NK-92 treated with Interleukin-12 subunit alpha and Interleukin-12 subunit beta, amount 100 ng/mL, for 24 hours (cell line): Measurements from ENCODE around the gene NOS1AP.

Experiments used
- DNase-seq: peaks from one replicate; lab custom pipeline; 2025; lab: John Stamatoyannopoulos, UW

Gene NOS1AP

GRCh38 chr1:162253790-162254189, 184.3 kb downstream of the NOS1AP start:
- DNase-seq, result no peak

GRCh38 chr1:162256287-162256686, 186.8 kb downstream of the NOS1AP start:
- no peak for DNase-seq

- no peak for DNase-seq
These were observed 188.9 kb downstream of the NOS1AP start for GRCh38 chr1:162258394-162258793.

GRCh38 chr1:162259894-162260455, 190.5 kb downstream of the NOS1AP start:
- DNase-seq, result no peak

GRCh38 chr1:162264108-162264507, 194.6 kb downstream of the NOS1AP start:
- DNase-seq, result no peak

- DNase-seq, result peak; percentile 10
These were observed 196.5 kb downstream of the NOS1AP start for GRCh38 chr1:162265983-162266382.

- no peak for DNase-seq
These were observed 200.7 kb downstream of the NOS1AP start for GRCh38 chr1:162270016-162270770.

GRCh38 chr1:162271972-162272371, 202.5 kb downstream of the NOS1AP start:
- DNase-seq, result no peak

GRCh38 chr1:162272419-162272818, 202.9 kb downstream of the NOS1AP start:
- DNase-seq, result no peak

GRCh38 chr1:162275622-162276175, 206.2 kb downstream of the NOS1AP start:
- DNase-seq, result no peak

GRCh38 chr1:162276493-162276892, 207.0 kb downstream of the NOS1AP start:
- no peak for DNase-seq

GRCh38 chr1:162279136-162279498, 209.6 kb downstream of the NOS1AP start:
- DNase-seq, result no peak

- DNase-seq, result no peak
These were observed 211.9 kb downstream of the NOS1AP start for GRCh38 chr1:162281426-162281825.

- DNase-seq, result no peak
These were observed 214.2 kb downstream of the NOS1AP start for GRCh38 chr1:162283657-162284056.

GRCh38 chr1:162284206-162284955, 214.9 kb downstream of the NOS1AP start:
- no peak for DNase-seq

- no peak for DNase-seq
These were observed 215.7 kb downstream of the NOS1AP start for GRCh38 chr1:162285149-162285561.

- DNase-seq, result no peak
These were observed 221.5 kb downstream of the NOS1AP start for GRCh38 chr1:162291000-162291399.

- no peak for DNase-seq
These were observed 222.9 kb downstream of the NOS1AP start for GRCh38 chr1:162292422-162292849.

GRCh38 chr1:162293073-162293692, 223.7 kb downstream of the NOS1AP start:
- no peak for DNase-seq

- DNase-seq, result no peak
These were observed 224.5 kb downstream of the NOS1AP start for GRCh38 chr1:162294015-162294414.

GRCh38 chr1:162297208-162297607, 227.7 kb downstream of the NOS1AP start:
- DNase-seq, result peak; percentile 78

GRCh38 chr1:162298266-162298665, 228.8 kb downstream of the NOS1AP start:
- DNase-seq, result no peak
